Measurements from ENCODE around the gene PDE9A. TPM values are rescaled to one million over a fixed set of nuclear protein-coding genes. Genes with fewer than 3 reads are reported as not detected.

Gene PDE9A
- total RNA-seq: 100 to 1,000 TPM in 3 of 4 donors, 10 to 100 TPM in 1; 92.4 to 478 (median 444) TPM

- Histone ChIP-seq H3K4me3 (peak within 1 kb of the TSS; percentile 55 to 81 (median 69)), H3K9me3 (no peaks in the 10 kb centered on the region), H3K4me1 (peaks cover 0 to 54% (median 16%) of the 10 kb centered on the region in 4 donors), H3K27me3 (no peaks in the 10 kb centered on the region), H3K27ac (peak within 1 kb of the TSS; percentile 58 to 88 (median 79)), H3K36me3 (no peaks in the 10 kb centered on the region)
- TF ChIP-seq POLR2A (IDR thresholded peaks at IDR 0.05) (no peak), CTCF (IDR thresholded peaks at IDR 0.05) (no peak)
- peak in 2 of 3 donors; percentile 58 to 77 for DNase-seq
Measured at GRCh38 chr21:42653231-42654061, at the start of gene PDE9A. Gene PDE9A, plus strand, starts transcription at chr21:42653621. Its CDS starts 194 bp downstream, at chr21:42653815.

GRCh38 chr21:42607102-42607501 is 46.3 kb upstream of the PDE9A start:
- Histone ChIP-seq H3K4me3 (no peak overlapping the region), H3K4me1 (no peaks in the 10 kb centered on the region), H3K27me3 (no peaks in the 10 kb centered on the region), H3K27ac (no peak overlapping the region), H3K9me3 (peaks cover 0 to 13% (median 3%) of the 10 kb centered on the region in 4 donors), H3K36me3 (no peaks in the 10 kb centered on the region)
- TF ChIP-seq CTCF (IDR thresholded peaks at IDR 0.05): no peak
- no peak for TF ChIP-seq POLR2A (IDR thresholded peaks at IDR 0.05)
- no peak for DNase-seq

- no peaks in the 10 kb centered on the region for H3K36me3 ChIP-seq
- H3K9me3 ChIP-seq: peaks cover 0 to 13% (median 3%) of the 10 kb centered on the region in 4 donors
- no peaks in the 10 kb centered on the region for H3K27me3 ChIP-seq
- H3K4me3 ChIP-seq: no peak overlapping the region
- no peak for DNase-seq
- TF ChIP-seq CTCF (IDR thresholded peaks at IDR 0.05): no peak
- TF ChIP-seq POLR2A (IDR thresholded peaks at IDR 0.05): no peak
- H3K27ac ChIP-seq: no peak overlapping the region
- H3K4me1 ChIP-seq: no peaks in the 10 kb centered on the region
Measured at GRCh38 chr21:42607525-42608102, 45.8 kb upstream of the PDE9A start.

- Histone ChIP-seq H3K9me3 (peaks cover 0 to 13% (median 3%) of the 10 kb centered on the region in 4 donors), H3K36me3 (no peaks in the 10 kb centered on the region)
Measured at GRCh38 chr21:42608446-42608845, 45.0 kb upstream of the PDE9A start.

GRCh38 chr21:42609811-42610210 is 43.6 kb upstream of the PDE9A start:
- DNase-seq: peak in 1 of 3 donors; percentile 44
- Histone ChIP-seq H3K36me3 (no peaks in the 10 kb centered on the region), H3K9me3 (peaks cover 0 to 9% (median 3%) of the 10 kb centered on the region in 4 donors), H3K4me3 (no peak overlapping the region), H3K4me1 (no peaks in the 10 kb centered on the region), H3K27me3 (no peaks in the 10 kb centered on the region), H3K27ac (no peak overlapping the region)
- TF ChIP-seq CTCF (IDR thresholded peaks at IDR 0.05) (no peak), POLR2A (IDR thresholded peaks at IDR 0.05) (no peak)

More at GRCh38 chr21:42608446-42608845, 45.0 kb upstream of the PDE9A start:
- Histone ChIP-seq H3K4me3 (no peak overlapping the region), H3K4me1 (no peaks in the 10 kb centered on the region), H3K27ac (no peak overlapping the region), H3K27me3 (no peaks in the 10 kb centered on the region)
- DNase-seq: no peak
- TF ChIP-seq POLR2A (IDR thresholded peaks at IDR 0.05) (no peak), CTCF (IDR thresholded peaks at IDR 0.05) (no peak)
